SU-DHL-6 (cell line): ENCODE results near the gene EIF3J.

Source experiments
- H2AFZ ChIP-seq: fragments of 200-600 bp; sonication (generic); 2 replicates; pipeline ENCODE4 v1.6.1; 2014; ENCODE audit warnings: low read depth, mild to moderate bottlenecking, moderate library complexity, mixed read lengths, antibody characterized with exemption, low read length; ENCODE audit not compliant: severe bottlenecking
- H3F3A ChIP-seq: fragments of 200-600 bp; shearing (Covaris generic); 2 replicates; pipeline ENCODE4 v1.6.0; 2016; ENCODE audit warnings: antibody characterized with exemption, mild to moderate bottlenecking; ENCODE audit not compliant: insufficient read depth
- H3K27ac ChIP-seq: fragments of 200-600 bp; sonication (generic); 2 replicates; pipeline ENCODE4 v1.5.1; 2016; ENCODE audit warnings: low read depth, mild to moderate bottlenecking, low read length, moderate library complexity, mixed read lengths
- H3K27me3 ChIP-seq: fragments of 200-600 bp; sonication (generic), shearing (Covaris generic); 2 replicates; pipeline ENCODE4 v1.6.0; 2014; ENCODE audit warnings: mild to moderate bottlenecking, low read length
- H3K36me3 ChIP-seq: fragments of 200-600 bp; sonication (generic); 2 replicates; pipeline ENCODE4 v1.6.1; 2014; ENCODE audit warnings: mild to moderate bottlenecking, low read length, mixed read lengths
- H3K4me2 ChIP-seq: fragments of 300-600, 200-600 bp; shearing (Covaris generic), sonication (generic); 2 replicates; pipeline ENCODE4 v1.6.0; 2014; ENCODE audit warnings: low read length, low read depth, mild to moderate bottlenecking; ENCODE audit not compliant: poor library complexity, severe bottlenecking
- H3K4me3 ChIP-seq: fragments of 200-600 bp; sonication (generic); 2 replicates; pipeline ENCODE4 v1.5.1; 2014; ENCODE audit warnings: antibody characterized with exemption, low read length, mild to moderate bottlenecking, mixed read lengths; ENCODE audit not compliant: insufficient read depth, poor library complexity, severe bottlenecking
- H3K79me2 ChIP-seq: fragments of 200-600 bp; sonication (generic); 2 replicates; pipeline ENCODE4 v1.6.1; 2014; ENCODE audit warnings: mild to moderate bottlenecking, low read length, moderate library complexity; ENCODE audit not compliant: insufficient read depth
- H3K9ac ChIP-seq: fragments of 200-600 bp; sonication (generic); 2 replicates; pipeline ENCODE4 v1.7.0; 2014; ENCODE audit warnings: mild to moderate bottlenecking, low read length
- H3K9me2 ChIP-seq: fragments of 200-600 bp; sonication (generic); replicated peaks from 2 replicates; pipeline ENCODE4 v1.6.1; 2014; ENCODE audit warnings: low read length; ENCODE audit not compliant: insufficient read depth
- H3K9me3 ChIP-seq: fragments of 200-600 bp; sonication (generic); 2 replicates; pipeline ENCODE4 v1.6.1; 2014; ENCODE audit warnings: low read length, mixed read lengths; ENCODE audit not compliant: insufficient read depth
- H4K20me1 ChIP-seq: fragments of 200-600 bp; sonication (generic); 2 replicates; pipeline ENCODE4 v1.6.1; 2014; ENCODE audit warnings: low read depth, mild to moderate bottlenecking, antibody characterized with exemption, low read length, moderate library complexity, mixed read lengths
- CTCF ChIP-seq: fragments of 200-600 bp; sonication (generic); IDR thresholded peaks from one replicate; pipeline ENCODE4 v1.5.1; 2017; ENCODE audit warnings: antibody characterized with exemption, mild to moderate bottlenecking, low read length, moderate library complexity; ENCODE audit not compliant: insufficient read depth, poor library complexity, severe bottlenecking
- EZH2phosphoT487 ChIP-seq: fragments of 200-600 bp; sonication (generic), shearing (Covaris generic); conservative IDR thresholded peaks from 2 replicates; pipeline ENCODE4 v1.6.1; 2018; ENCODE audit warnings: mild to moderate bottlenecking, antibody characterized with exemption, low read length, moderate library complexity, mixed read lengths

EIF3J gene

GRCh38 chr15:44492040-44492439, 44.9 kb upstream of the EIF3J start:
- no peaks in the 10 kb centered on the region for H3K9me2 ChIP-seq
- peaks cover 9% of the 10 kb centered on the region; the same call in 1 of the 2 replicates for H3K79me2 ChIP-seq
- peaks cover 37% of the 10 kb centered on the region for H3K36me3 ChIP-seq
- H3K27ac ChIP-seq: no peak overlapping the region
- TF ChIP-seq EZH2phosphoT487 (no peak), CTCF (no peak)
- no peaks in the 10 kb centered on the region for H3K27me3 ChIP-seq
- H2AFZ ChIP-seq: no peak overlapping the region
- no peaks in the 10 kb centered on the region for H3F3A ChIP-seq
- H3K4me3 ChIP-seq: no peak overlapping the region
- no peaks in the 10 kb centered on the region for H3K9me3 ChIP-seq
- no peak overlapping the region for H3K4me2 ChIP-seq
- no peaks in the 10 kb centered on the region for H4K20me1 ChIP-seq
- no peak overlapping the region for H3K9ac ChIP-seq

GRCh38 chr15:44492672-44493071, 44.3 kb upstream of the EIF3J start:
- TF ChIP-seq CTCF (no peak), EZH2phosphoT487 (no peak)
- H3K4me3 ChIP-seq: no peak overlapping the region
- no peaks in the 10 kb centered on the region for H4K20me1 ChIP-seq
- no peak overlapping the region for H3K9ac ChIP-seq
- no peak overlapping the region for H2AFZ ChIP-seq
- H3K9me3 ChIP-seq: no peaks in the 10 kb centered on the region
- H3K79me2 ChIP-seq: peaks cover 9% of the 10 kb centered on the region; the same call in 1 of the 2 replicates
- H3F3A ChIP-seq: no peaks in the 10 kb centered on the region
- peaks cover 32% of the 10 kb centered on the region for H3K36me3 ChIP-seq
- no peaks in the 10 kb centered on the region for H3K9me2 ChIP-seq
- no peaks in the 10 kb centered on the region for H3K27me3 ChIP-seq
- H3K27ac ChIP-seq: no peak overlapping the region
- no peak overlapping the region for H3K4me2 ChIP-seq

- Histone ChIP-seq H4K20me1 (no peaks in the 10 kb centered on the region), H3K27ac (no peak overlapping the region), H3K9ac (no peak overlapping the region), H3K27me3 (no peaks in the 10 kb centered on the region), H3F3A (peaks cover 11% of the 10 kb centered on the region), H3K79me2 (peaks cover 4% of the 10 kb centered on the region), H3K4me3 (no peak overlapping the region), H2AFZ (no peak overlapping the region), H3K4me2 (no peak overlapping the region), H3K9me3 (no peaks in the 10 kb centered on the region), H3K9me2 (no peaks in the 10 kb centered on the region), H3K36me3 (peaks cover 43% of the 10 kb centered on the region)
- TF ChIP-seq EZH2phosphoT487: no peak
- no peak for TF ChIP-seq CTCF
Observed at GRCh38 chr15:44495562-44495961, 41.4 kb upstream of the EIF3J start.
